NCI-H2171 (cell line): ENCODE results near the gene CA6.
"Not testable (repeated sequence)": the region's sequence is repeated elsewhere in the genome, so short reads cannot be mapped to it uniquely, and the experiment has no call there.

Source experiments
- DNase-seq: peaks from one replicate; lab custom pipeline; 2025; lab: John Stamatoyannopoulos, UW

Gene CA6

GRCh38 chr1:8945568-8945967, at the start of gene CA6:
CA6 (plus strand) TSS chr1:8945868; CDS start chr1:8945887, 19 bp downstream.
- DNase-seq = no peak

GRCh38 chr1:8896775-8897174, 48.9 kb upstream of the CA6 start:
- DNase-seq = not testable (repeated sequence)

GRCh38 chr1:8897505-8897904, 48.2 kb upstream of the CA6 start:
- not testable (repeated sequence) for DNase-seq

GRCh38 chr1:8898418-8898817, 47.2 kb upstream of the CA6 start:
- DNase-seq = not testable (repeated sequence)

GRCh38 chr1:8899046-8899445, 46.6 kb upstream of the CA6 start:
- no peak for DNase-seq

GRCh38 chr1:8900684-8901083, 45.0 kb upstream of the CA6 start:
- DNase-seq = not testable (repeated sequence)

GRCh38 chr1:8902765-8903164, 42.9 kb upstream of the CA6 start:
- no peak for DNase-seq

- DNase-seq = no peak
Observed at GRCh38 chr1:8903410-8903809, 42.3 kb upstream of the CA6 start.

- DNase-seq = no peak
Observed at GRCh38 chr1:8903908-8904650, 41.6 kb upstream of the CA6 start.

GRCh38 chr1:8905582-8906191, 40.0 kb upstream of the CA6 start:
- no peak for DNase-seq

- no peak for DNase-seq
Observed at GRCh38 chr1:8908388-8909151, 37.1 kb upstream of the CA6 start.

GRCh38 chr1:8910331-8910730, 35.3 kb upstream of the CA6 start:
- no peak for DNase-seq

- DNase-seq = no peak
Observed at GRCh38 chr1:8910914-8911313, 34.8 kb upstream of the CA6 start.

- no peak for DNase-seq
Observed at GRCh38 chr1:8911416-8912309, 34.0 kb upstream of the CA6 start.

GRCh38 chr1:8913457-8913856, 32.2 kb upstream of the CA6 start:
- DNase-seq = no peak

- DNase-seq = no peak
Observed at GRCh38 chr1:8914466-8914865, 31.2 kb upstream of the CA6 start.

- DNase-seq = no peak
Observed at GRCh38 chr1:8915446-8915845, 30.2 kb upstream of the CA6 start.

GRCh38 chr1:8917536-8917935, 28.1 kb upstream of the CA6 start:
- not testable (repeated sequence) for DNase-seq

GRCh38 chr1:8922962-8923361, 22.7 kb upstream of the CA6 start:
- no peak for DNase-seq

- DNase-seq = peak; percentile 21
Observed at GRCh38 chr1:8925406-8925805, 20.3 kb upstream of the CA6 start.

- no peak for DNase-seq
Observed at GRCh38 chr1:8925960-8926359, 19.7 kb upstream of the CA6 start.
